ENCODE data around the gene HAPSTR1.
"Not testable (repeated sequence)": the region's sequence is repeated elsewhere in the genome, so short reads cannot be mapped to it uniquely, and the experiment has no call there.

Gene HAPSTR1

DNA sequence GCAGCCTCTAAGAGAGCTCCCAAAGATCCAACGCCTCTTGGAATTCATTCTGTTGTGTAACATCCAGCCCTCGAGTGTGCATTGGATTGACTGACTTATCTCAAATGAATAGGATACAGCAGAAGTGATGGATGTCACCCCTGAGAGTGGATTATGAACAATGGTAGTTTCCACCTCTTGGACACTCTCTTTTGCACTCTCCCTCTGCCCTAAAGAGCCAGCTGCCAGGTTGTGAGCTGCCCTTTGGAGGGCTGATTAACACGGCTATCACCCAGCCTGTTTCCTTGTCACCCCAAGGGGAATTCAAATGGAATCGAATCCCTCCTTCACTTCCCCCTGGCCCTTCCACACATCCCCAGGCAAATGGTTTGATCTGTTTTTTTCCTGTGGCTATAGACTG lies 21.2 kb upstream of the HAPSTR1 start:
- no peak for DNase-seq (ENCODE audit: low read depth in 3 of 3, low spot score in 1 of 3)

DNA sequence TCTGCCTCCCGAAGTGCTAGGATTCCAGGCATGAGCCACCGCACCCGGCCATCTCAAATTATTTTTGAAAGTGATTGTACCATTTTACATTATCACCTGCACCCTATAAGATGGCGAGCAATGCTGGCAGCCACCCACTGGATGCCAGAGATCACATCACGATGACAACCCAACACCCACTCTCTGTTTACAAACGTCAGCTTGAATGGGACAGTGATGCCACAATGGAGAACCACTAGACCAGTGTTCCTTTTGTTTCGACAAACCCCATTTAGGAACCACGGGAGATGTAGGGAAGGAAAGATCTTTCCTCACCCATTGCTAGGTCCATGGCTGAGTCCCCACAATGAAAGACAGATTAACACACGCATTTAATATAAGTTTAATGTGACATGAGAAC lies 20.1 kb upstream of the HAPSTR1 start:
- DNase-seq (ENCODE audit: low read depth in 3 of 3, low spot score in 1 of 3), result no peak

DNA sequence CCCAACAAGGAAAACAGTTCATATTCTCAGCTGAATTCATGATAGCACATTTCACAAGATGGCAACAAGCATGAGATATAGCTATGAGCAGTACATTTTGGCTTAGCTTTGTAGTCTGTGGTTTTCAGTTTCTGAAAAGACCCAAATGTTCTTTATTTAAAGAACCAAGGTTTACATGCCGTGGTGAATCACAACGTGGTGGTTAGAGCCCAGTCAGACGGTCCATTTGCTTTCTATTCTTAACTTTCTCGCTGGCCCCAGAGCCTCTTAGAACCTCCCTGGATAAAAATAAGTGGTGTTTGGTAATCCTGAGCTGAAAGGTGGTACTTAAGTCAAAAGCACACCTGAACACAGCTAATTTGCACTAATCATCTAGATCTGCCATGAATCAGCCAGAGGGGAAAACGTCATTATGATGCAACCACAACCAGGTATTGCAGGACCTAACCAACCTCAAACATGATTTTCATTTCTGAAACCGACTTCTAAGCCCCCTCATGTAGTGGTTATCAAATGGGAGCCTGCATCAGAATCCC lies 18.6 kb upstream of the HAPSTR1 start:
- DNase-seq (ENCODE audit: low read depth in 3 of 3, low spot score in 1 of 3), result no peak

DNA sequence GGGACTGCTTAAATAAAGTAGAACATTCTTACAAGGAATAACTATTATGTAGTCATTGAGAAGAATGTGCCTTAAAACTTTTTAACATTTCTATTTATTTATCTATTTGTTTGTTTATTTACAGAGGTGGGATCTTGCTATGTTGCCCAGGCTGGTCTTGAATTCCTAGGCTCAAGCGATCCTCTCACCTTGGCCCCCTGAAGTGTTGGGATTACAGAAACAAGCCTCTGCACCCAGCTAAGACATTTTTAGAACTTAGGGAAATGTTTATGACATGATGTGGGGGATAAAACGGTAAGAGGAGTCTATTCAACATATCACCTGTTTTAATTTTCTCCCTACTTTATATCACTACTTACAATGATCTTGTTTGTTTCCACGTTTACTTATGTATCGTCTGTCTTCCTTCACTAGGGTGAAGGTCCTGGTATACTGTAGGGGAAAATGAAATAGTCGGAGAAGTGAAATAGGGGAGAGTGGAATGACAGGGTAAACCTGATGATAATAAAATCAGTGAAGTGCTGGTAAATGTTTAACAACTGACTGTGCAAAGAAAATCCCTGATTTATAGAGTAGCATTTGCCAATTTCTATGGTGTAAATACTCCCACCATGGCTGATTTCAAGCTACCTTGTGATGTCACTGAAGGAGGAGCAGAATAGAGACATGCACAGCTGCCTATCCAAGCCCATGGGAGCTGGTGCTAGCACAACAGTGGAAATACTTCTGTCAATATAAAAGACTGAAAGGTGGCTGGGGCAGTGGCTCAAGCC lies 16.0 kb upstream of the HAPSTR1 start:
- no peak for DNase-seq (ENCODE audit: low read depth in 3 of 3, low spot score in 1 of 3)

DNA sequence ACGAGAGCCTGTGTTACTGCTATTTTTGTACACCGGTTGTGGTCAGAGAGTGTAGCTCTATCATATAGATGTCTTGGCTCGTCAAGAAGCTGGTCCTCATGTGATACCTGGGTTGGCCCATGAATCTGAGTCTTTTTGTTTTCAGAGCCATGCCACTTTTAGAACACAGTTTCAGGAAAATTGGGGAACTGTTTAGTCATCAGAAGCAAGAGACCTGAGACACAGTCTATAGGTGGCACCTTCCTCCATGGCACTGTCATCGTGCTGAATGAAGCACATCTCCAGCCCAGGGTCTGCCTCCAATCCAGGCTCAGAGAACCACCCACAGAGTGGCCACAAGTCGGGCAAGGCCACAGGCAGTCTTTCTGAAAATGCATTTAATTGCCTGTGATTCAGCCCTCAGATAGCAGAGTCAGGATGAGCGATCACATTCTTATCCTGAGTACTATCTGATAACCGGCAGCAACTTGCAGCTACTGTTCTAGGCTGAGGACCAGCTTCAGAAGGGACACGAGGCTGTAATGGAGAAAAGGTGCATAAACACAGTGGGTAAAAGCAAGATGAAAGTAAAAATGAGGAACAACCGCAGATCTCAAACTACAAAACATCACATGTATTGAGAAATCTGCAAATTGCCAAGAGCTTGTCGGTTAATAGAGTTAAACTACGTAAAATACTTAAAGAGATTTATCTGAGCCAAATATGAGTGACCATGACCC lies 14.2 kb upstream of the HAPSTR1 start:
- no peak for DNase-seq (ENCODE audit: low read depth in 3 of 3, low spot score in 1 of 3)

DNA sequence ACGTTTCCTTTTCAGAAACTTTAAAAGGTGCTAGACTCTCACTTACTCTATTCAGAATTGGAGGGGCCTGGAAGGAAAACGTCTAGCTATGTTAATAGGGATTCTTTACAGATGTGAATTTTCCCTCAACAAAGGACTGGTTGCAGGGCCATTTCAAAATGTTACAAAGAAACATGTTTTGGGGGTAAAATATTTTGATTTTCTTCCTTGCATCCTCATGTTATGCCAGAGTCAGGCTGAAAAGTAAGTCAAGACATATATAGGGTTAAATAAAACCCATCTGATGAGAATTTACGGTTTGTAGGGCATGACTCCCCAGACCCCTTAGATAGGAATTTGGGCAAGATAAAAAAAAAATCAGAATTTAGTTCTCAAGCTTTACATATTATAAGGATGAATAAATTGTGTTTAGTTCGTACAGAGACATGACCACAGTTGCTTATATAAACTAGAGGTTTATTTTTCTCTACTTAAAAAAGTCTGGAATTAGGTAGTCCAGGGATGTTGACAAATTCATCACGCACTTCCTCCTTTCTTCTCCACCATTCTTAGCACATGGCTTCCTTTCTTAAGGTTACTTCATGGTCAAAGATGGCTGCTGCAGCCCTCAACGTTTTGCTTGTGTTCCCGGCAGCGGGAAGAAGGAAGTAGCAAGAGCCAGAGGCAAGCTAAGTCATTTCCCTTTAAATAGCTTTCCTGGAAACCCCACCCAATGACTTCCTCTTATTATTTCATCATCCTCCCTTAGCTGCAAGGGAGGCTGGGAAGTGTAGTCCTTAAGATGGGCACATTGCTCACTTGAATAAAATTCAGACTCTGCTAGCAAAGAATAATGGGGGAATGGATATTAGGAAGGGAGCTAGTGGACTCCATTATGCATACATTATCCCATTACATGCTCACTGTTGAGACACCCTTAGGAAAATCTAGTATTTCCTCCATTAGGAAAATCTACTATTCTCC lies 12.7 kb upstream of the HAPSTR1 start:
- not testable (repeated sequence) for DNase-seq (ENCODE audit: low read depth in 3 of 3, low spot score in 1 of 3)

DNA sequence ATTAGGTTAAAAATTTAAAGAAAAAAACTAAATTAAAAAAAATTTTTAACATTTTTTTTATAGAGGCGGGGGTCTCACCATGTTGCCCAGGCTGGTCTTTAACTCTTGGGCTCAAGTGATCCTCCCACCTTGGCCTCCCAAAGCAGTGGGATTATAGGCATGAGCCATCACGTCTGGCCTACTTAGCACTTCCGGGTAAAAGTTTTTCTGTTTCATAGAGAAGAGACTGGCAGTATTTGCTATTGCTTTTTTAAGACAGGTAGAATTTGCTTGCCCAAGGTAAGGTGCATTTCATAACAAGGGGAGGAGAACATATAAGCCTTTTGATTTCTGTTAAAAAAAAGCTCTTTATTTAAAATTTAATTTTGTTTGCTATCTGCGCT lies 12.0 kb upstream of the HAPSTR1 start:
- DNase-seq (ENCODE audit: low read depth in 3 of 3, low spot score in 1 of 3), result no peak

DNA sequence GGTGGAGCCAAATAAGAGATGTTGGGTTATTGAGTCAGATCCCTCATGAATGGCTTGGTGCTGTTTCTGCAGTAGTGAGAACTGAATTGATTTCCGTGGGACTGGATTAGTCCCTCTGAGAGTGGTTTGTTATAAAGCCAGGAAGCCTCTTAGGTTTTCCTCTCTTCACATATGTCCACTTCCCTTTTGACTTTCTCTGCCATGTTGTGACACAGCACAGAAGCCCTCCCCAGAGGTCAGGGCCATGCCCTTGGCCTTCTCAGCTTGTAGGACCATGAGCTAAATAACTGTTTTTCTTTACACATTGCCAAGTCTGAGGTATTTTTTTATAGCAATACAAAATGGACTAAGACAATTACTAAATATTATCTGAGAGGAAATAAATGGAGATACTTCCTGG lies 10.3 kb upstream of the HAPSTR1 start:
- no peak for DNase-seq (ENCODE audit: low read depth in 3 of 3, low spot score in 1 of 3)

DNA sequence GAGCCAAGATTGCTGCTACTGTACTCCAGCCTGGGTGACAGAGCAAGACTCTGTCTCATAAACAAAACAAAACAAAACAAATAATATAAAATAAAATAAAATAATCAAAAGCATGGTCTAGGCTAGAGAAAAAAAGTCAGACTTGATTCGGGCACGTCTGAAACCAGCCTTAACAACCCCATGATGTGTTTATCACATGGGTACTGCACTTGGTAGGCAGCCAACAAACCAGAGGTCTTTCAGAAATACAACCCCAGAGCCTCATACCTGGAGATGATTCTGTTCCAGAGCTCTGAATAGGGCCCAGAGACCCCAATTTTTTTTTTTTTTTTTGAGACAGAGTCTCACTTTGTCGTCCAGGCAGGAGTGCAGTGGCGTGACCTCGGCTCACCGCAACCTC lies 9.6 kb upstream of the HAPSTR1 start:
- DNase-seq (ENCODE audit: low read depth in 3 of 3, low spot score in 1 of 3), result no peak

DNA sequence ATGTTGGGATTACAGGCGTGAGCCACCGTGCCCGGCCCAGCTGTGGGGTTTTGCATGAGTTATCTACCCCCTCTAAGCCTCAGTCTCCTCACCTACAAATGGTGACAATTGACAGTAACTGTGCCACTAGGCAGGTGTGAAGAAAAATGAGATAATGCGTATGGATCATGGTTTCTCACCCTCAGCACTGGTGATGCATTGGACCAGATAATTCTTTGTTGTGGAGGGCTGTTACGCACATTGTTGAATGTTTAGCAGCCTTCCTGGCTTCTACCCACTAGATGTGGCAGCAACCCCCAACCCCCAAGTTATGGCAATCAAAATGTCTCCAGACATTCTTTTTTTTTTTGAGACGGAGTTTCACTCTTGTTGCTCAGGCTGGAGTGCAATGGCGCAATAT lies 9.0 kb upstream of the HAPSTR1 start:
- DNase-seq (ENCODE audit: low read depth in 3 of 3, low spot score in 1 of 3), result no peak

DNA sequence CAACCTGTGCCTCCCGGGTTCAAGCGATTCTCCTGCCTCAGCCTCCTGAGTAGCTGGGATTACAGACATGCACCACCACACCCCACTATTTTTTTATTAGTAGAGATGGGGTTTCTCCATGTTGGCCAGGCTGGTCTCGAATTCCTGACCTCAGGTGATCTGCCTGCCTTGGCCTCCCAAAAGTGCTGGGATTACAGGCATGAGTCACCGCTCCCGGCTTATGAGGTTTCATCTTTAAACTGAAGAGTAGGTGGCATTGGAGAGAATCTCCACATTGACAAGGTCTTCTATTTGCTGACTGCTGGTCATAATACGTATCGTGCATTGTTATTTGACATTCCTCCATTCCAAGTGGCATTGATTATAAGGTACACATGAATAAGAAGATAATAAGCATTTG lies 3.7 kb upstream of the HAPSTR1 start:
- not testable (repeated sequence) for DNase-seq (ENCODE audit: low read depth in 3 of 3, low spot score in 1 of 3)

DNA sequence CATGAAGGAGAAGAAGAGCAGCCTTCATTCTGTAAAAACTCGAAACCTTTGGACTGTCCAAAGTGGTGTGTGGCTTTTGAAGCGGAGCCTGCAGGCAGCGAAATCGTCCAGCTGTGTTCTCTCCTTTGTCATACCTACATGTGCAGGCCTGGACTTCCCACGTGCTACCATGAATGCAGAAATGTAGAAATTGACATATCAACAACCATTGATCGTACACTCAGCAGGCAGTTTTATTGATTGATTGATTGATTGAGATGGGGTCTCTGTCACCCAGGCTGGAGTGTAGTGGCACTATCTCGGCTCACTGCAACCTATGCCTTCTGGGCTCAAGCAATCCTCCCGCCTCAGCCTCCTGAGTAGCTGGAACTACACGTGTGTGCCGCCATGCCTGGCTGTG lies 2.6 kb upstream of the HAPSTR1 start:
- DNase-seq (ENCODE audit: low read depth in 3 of 3, low spot score in 1 of 3), result no peak

DNA sequence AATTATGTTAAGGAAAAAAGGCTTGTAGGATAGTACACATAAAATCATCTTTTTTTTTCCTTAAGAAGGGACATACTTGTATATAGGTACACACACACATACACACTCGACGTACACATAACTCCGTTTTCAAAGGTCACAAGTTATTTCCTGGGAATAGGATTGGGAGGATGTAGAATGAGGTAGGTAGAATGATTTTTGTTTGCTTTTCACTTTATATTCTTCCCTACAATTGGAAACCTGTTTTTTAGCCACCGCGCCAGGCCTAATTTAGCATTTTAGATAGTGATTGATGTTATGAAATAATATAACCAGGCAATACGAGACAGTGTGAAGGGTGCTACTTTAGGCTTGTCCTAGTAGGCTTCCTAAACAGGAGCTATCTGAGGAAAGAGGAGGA lies 1.8 kb upstream of the HAPSTR1 start:
- no peak for DNase-seq (ENCODE audit: low read depth in 3 of 3, low spot score in 1 of 3)

DNA sequence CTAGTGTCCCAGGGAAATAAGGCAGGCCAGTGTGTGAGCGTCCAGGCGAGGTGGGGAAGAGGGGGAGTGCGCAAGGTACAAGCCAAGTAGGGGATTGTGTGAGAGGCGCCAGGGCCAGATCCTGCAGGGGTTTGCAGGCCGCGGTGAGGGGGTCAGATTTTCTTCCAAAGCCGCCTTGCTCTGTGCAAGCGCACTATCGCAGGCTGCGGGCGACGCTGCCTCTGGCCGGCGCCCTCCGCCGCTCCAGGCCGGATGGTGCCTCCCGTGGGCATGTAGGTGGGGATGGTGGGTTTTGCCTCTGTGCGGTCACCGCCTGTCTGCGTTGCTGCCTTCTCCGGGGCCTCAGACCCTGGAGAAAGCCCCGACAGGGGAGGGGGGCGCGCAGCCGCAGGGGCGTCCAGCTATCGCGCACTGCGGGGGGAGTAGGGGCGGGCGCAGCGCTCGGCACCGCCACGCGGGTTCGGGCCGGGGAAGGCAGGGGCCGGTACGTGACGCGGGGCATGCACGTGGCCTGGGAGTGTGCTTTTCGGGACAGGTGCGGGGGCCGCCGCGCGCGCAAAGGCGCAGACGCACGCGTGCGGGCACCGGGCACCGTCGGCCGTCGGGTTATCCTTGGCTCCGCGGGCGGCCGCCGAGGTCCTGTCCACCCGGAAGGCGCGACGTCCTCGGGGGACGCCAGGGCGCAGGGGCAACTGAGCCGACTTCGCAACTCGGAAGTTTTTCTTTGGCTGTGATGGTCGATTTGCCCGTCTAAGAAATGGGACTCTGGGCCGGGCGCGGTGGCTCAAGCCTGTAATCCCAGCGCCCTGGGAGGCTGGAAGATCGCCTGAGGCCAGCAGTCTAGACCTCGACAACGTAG lies 1.1 kb upstream of the HAPSTR1 start:
- peak in 2 of 3 donors; percentile 16 to 32 for DNase-seq (ENCODE audit: low read depth in 3 of 3, low spot score in 1 of 3)

DNA sequence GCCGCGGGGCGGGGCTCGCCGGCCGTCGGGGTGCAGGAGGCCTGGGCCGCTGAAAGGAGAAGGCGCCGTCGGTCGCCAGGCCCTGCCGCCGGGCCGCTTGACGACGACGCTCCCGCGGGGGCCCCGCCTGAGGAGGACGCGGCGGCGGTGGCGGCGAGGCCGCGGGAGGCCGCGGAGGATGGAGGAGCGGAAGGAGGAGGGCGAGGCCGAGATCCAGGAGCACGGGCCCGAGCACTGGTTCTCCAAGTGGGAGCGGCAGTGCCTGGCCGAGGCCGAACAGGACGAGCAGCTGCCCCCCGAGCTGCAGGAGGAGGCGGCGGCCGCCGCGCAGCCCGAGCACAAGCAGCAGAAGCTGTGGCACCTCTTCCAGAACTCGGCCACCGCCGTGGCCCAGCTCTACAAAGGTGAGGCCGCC lies 430 bp downstream of the HAPSTR1 start:
- DNase-seq (ENCODE audit: low read depth in 3 of 3, low spot score in 1 of 3), result no peak

DNA sequence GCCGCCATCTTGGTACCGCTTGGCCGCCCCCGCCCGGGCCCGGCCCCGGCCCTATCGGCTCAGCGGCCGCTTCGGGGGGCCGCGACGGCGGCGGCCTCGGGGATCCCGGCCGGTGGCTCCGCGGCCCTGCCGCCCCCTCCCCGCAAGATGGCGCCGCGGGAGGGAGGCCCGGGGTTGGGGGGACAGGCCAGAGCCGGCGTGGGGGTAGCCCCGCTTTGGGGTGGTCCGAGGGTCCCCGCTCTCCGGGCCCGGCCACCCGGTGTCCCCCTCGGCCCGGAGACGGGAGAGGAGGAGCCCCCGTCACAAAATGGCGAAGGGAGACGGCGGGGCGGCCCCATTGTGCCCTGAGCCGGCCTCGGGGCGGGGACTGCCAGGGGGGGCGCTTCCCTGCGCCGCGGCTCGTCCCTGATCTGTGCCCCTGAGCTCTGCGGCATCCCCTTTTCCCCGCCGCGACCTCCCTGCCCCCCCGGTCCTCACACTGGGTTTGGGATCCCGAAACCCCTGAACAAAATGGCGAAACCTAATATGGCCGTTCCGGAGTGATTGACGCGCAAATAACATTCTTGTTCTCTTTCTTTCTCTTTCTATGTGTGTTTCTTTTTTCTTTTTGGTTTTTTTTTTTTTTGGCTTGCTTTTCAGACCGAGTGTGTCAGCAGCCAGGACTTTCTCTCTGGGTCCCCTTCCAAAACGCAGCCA lies 986 bp downstream of the HAPSTR1 start:
- peak in 1 of 3 donors; percentile 39 for DNase-seq (ENCODE audit: low read depth in 3 of 3, low spot score in 1 of 3)

DNA sequence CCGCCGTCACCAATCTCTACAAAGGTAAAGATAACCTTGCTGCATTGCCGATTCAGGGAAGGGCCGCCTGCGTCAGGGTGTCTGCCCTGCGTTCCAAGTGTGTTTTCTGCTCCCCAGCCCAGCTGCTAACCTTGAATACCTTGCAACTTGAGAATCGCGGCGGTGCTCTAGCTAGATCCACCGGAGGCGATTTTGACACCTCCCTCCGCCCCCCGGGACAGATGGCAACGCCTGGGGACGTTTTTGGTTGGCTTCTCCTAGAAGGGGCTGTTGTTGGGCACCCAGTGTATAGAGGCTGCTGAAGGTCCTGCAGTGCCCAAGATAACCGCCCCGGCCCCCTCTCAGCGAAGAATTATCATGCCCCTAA lies 1.5 kb downstream of the HAPSTR1 start:
- no peak for DNase-seq (ENCODE audit: low read depth in 3 of 3, low spot score in 1 of 3)

DNA sequence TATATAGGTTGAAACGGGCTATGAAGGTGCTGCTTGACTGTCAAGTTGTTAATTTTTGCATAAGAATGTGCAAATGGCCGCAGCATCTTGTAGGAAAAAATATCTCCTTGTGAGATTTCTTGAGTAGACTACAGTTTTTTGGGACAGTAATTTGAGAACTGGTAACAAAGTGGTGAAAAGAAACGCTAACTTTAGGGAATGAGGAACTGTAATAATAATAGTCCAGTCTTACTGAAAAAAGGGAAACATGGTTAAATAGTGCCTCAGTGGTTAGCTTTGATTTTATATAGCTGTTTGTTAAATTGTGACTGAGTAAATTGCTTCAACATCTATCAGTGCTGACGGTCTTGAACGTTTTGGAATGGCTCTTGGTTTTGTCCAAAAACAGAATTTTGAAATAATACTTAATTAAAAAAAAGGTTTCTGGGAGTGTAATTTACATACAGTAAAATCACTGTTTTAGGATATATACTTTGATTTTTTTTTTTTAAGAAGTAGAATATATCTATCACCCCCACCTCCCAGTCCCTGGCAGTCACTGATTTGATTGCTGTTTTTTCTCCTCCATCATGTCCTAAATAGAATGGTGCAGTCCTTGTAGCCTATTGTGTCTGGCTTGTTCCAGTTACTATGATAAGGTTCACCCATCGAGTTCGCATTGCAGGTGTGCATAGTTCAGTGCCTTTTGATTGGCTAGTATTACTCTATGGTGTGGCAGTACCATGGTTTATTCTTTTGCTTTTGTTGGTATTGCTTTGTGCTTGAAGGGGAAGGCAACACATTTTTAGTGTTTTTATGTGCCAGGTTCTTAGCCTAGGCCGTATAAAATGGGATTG lies 2.8 kb downstream of the HAPSTR1 start:
- no peak for DNase-seq (ENCODE audit: low read depth in 3 of 3, low spot score in 1 of 3)

DNA sequence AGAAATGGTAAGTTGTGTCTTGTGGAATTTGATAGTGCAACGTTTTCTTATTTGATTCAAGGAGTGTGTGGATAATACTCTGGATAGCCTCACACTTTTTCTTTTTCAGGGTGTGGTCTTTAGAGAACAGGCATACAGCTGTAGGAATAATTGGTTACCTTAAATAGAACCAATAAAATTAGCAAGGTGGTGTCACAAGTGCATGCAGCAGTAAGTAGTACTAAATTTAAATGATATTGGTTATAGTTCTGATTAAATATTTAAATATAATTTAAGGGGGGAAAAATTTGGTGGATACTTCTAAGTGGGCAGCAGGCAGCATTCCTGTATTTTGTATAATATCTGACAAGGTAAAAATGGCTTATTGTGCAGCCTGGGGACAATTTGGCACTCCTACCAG lies 3.7 kb downstream of the HAPSTR1 start:
- no peak for DNase-seq (ENCODE audit: low read depth in 3 of 3, low spot score in 1 of 3)
